HG02678 (cell line): Measurements from ENCODE around the gene POC1A.
"Not testable (repeated sequence)": the region's sequence is repeated elsewhere in the genome, so short reads cannot be mapped to it uniquely, and the experiment has no call there.

Source experiments
- ATAC-seq: cut with Tn5 transposase; IDR thresholded peaks from one replicate; pipeline ENCODE4 v1.9.1; 2021; ENCODE audit warnings: mild to moderate bottlenecking, moderate library complexity; ENCODE audit not compliant: unreplicated experiment

POC1A gene

DNA sequence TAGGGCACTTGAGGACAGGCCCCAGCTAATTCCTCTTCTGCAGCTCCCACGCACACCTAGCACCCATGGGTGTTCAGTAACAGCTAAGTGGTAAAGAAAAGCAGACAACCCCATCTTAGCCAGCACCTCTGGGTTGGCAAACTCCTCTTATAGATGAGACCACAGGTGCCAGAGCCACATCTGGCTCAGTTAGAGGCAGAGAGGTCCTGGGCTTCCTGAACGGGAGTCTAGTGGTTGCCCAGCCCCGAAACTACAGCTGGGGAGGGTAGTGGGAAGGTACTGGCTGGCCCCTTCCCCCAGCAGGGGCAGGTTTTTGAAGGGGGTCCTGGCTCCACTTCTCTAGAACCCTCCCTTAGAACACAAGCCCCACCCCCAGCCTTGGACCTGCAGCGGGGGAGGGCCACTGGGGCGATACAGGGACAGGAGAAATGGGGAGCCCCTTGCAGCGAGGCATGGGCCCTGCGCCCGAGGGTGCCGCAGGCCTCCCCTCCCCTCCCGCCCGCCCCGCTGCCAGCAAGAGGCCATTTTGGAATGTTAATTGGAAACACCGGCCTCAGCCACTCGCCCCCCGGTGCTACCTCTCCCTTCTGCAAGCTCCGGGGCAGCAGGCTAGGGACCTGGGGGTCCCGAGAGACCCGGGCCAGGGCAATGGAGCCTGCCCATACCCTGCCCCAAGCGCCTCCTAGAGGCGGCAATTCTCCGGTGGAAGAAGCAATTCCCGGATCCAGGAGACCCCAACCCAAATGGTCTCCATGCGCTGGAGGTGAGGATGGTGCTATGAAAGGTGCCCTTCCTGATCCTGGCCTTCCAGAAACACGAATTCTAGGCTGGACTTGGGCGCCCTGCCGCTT, 99.3 kb downstream of the POC1A start:
- ATAC-seq: no peak

DNA sequence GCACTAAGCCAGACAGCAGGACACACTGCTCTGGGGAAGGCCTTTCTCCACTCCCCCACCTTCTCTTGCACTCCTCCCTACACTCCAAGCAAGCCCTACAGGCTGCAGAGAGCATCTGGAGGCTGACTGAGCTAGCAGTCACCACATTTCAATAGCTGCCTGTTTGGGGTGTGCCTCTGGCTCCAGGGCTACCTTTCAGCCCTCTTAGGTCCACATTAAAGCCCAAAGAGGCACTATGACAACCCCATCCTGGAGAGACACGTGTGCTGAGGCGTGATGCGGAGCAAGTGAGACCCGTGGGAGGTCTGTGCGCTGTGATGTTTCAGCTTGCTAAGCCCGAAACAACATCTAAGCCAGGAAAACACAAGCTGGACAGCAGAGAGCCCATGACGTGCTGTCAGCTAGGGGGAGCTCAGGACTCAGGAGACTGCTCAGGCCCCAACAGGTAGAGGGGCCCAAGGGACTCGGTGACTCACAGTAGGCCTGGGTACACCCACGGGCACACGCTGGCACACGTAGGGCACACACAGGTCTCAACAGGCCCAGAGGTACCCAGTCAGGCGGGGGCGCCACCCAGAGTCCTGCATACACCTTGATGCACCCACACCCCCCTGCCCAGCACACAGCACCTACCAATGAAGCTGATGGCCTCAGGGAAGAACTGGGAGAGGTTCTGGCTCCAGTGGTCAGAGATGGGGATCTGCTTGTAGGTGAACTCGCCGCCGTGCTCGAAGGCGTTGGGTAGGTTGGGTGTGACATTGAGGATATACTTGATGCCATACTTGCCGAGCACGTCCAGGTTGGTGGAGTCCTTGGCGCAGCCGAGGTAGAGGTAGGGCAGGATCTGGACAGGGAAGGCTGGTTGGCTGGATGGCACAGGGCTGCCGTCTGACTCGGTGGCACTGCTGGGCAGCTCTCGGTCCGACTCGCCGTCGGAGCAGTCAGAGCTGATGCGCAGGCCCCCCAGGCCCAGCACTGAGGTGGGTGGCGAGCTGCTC, 100.6 kb downstream of the POC1A start:
- no peak for ATAC-seq

DNA sequence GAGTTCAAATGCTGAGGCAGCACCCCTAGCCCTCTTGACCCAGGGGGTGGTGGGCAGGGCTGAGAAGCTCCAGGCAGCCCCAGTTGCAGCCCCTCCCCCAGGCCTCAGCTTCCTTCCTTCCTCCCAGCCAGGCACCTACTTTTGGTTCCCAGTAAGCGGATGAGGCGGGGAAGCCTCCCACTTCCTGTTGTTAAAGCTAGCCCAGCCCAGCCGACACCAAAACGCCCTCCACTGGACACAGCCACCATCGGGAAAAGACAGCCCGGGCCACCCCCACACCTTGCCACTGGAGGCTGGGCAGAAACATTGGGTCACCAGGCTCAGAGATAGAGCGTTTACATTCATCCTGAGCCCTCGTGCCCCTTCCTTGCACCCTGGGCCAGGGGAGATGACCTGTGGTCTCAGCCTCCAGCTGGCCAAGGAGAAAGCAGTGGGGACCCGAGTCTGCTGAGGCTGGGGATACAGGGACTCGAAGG, 101.4 kb downstream of the POC1A start:
- ATAC-seq: no peak

DNA sequence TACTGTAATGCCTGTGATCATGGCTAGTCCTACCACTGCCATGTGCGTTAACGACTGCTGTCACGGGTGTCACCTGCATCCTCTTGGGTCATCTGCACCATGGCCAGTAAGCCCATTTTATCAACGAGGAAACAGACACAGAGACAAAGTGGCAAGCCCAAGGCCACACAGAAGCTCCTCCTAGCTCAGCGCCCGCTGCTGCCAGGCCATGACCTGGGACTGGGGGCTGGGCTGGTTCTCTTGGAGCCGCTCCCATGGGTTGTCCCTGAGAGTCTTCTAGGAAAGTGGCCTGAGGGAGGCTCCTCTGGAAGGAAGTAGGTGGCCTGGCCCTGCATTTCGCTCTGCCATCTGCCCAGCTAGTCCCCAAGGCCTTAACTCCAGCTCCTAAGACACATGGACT, 102.8 kb downstream of the POC1A start:
- no peak for ATAC-seq

DNA sequence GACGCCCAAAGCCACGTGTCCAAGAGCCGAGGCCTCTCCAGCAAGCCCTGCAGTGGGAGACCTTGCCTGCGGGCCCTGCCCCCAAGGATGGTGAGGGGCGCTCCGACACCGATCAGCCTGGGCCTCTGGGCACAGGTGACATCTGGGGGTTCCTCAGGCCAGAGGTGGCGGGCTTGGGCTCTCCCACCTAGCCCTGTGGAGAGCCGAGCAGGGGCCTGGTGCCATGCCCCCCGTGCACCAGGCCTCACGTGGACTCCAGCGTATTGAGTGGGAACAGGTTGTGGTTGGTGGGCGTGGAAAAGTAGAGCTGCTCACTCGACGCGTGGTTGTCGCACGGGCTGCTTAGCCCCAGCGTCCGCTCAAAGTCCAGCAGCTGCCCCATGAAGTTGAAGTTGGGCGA, 103.7 kb downstream of the POC1A start:
- ATAC-seq: no peak

DNA sequence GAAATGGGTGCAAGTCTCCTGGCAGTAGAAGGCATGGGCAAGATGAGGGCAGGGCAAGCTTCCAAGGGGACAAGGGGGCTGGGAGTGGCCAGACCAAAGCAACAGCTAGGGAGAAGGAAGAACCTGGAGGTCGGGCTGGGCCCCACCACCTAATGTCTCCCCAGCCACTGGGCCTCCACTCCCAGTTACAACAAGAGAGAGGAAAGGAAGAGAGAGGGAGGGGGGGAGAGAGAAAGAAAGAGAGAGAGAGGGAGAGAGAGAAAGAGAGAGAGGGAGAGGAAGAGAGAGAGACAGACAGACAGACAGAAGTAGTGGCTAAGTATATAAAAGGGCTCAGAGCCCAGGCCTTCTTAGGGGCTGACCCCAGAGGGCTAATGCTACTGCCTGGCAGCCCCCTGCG, 104.7 kb downstream of the POC1A start:
- no peak for ATAC-seq

DNA sequence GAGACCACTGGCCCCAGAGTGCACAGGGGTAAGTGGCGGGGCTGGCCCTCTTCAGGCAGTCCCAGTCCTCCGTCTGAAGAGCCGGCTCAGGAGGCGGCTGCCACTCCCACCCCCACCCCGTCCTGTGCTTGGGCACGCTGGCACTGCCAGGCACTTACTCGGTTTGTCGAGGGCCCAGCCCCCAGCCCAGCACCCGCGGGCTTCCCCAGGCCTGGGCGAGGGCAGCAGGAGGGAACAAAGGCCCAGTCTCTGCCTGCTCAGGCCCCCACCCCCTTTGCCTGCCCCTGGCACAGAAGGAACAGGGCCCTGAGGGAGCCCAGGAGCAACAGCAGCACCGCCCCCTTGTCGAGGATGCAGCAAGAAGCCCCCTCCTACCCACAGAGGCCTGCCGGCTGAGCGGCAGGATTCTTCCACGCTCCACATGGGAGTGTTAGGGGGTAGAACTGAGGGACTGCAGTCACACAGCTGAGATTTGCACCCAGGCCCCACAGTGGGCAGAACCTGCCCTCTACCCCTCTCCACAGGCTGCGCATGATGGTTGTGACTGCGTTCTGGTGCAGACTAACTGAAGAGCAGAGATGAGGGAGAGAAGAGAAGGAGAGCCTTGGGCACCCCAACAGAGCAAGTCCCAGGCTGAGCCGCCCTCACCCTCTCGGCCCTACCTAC, 106.8 kb downstream of the POC1A start:
- no peak for ATAC-seq

DNA sequence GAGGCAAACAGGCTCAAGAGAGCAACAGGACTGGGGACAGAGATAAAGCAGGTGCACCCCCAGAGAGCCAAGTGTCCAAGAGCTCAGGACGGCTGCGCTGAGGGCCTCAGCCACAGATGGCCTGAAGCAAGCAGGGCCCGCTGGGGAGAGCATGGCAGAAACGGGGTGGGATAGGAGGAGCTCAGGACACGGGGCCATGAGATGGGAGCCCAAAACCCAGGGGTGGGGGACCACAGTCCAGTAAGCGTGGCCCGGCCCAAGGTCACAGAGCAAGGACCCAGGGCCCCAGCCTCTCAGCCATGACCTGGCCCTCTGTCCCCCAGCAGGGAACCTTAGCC, 107.4 kb downstream of the POC1A start:
- ATAC-seq: no peak

DNA sequence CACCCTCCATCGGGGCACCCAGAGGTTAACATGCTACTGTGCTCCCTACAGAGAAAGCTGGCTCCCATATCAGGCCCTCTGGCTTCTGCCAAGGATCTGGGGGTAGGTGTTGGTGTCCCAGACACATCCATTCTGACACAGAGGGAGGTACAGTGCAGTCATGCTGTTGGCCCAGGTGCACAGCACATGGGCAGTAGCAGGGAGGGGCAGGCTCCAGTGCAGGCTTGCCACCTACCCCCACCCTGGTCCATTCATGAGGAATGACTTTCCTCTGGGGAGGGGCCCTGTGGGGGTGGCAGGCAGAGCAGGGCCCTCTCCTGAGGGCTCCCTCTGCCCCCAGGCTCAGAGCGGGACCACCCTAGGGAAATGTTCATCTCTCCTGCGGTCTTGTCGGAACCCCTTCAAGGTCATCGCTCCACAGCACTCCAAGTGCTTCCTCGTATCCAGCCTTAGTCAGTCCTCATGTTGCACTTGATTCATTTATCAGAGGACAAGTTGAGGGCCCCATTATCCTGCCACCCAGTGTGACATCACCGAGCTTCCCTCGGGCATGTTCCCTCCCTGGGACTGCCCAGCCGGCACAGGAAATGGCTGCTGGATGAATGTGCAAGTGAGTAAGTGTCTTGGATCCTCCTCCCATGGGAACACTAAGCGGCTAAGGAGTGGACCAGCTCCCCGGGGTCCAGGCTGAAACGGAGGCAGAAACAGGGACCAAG, 107.9 kb downstream of the POC1A start:
- ATAC-seq: no peak

DNA sequence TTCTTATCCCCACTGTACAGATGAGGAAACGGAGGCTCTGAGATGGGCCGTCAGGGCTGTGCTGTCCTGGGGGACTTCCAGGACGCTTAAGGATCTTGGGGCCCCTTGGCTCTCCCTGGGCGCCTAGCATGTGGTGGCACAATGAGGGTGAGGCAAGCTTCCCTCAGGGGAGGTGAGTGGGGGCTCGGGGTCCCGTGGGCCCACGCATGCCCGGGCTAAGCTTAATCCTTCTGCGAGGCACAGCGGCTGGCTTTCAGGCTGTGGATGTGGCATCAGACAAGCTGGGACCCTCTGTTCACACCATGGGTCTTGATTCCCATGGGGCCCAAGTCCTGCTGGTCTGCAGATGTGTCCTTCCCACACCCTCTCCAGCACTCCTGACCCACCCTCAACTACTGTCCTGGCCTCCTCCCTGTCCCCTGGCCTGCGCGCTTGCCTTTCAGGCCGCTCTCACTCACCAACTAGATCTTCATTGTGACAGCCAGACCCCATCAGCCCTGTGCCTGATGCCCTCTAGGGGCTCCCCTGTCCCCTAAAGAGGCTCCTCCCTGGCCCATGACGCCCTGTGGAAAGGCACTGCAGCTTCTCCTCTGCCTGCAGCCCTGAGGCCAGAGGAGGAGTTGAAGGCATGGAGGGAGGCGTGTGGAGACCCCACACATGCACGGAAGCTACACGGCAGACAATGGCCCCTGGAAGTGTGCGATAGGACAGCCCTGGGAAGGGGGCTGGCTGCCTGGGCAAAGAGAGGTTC, 109.2 kb downstream of the POC1A start:
- no peak for ATAC-seq

DNA sequence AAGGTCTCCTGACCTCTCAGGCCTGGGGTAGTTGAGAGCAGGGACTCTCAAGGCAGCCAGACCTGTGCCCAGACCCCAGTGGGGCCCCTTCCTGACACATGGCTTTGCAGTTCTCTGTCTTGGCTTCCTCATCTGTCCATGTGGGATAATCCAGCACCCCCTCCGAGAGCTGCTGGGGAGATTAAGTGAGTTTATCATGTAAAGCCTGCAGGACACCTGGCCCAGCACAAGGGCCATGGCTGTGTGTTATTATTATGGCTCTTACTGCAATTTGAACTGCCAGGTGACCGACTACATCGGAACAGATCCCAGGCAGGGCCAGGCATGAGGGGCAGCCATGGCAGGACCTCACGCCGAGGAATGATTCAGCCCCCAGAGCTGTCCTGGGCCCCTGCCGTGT, 110.5 kb downstream of the POC1A start:
- no peak for ATAC-seq

DNA sequence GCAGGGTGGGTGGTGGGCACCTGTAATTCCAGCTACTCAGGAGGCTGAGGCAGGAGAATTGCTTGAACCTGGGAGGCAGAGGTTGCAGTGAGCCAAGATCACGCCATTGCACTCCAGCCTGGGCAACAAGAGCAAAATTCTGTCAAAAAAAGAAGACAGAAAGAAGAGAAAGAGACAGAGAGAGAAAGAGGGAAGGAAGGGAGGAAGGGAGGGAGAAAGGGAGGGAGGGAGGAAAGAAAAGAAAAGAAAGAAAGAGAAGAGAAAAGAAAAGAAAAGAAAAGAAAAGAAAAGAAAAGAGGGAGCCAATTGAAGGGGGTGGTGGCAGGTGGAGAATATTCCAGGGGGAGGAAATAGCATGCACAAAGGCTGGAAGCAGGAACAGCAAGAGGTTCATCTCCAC, 111.2 kb downstream of the POC1A start:
- not testable (repeated sequence) for ATAC-seq

DNA sequence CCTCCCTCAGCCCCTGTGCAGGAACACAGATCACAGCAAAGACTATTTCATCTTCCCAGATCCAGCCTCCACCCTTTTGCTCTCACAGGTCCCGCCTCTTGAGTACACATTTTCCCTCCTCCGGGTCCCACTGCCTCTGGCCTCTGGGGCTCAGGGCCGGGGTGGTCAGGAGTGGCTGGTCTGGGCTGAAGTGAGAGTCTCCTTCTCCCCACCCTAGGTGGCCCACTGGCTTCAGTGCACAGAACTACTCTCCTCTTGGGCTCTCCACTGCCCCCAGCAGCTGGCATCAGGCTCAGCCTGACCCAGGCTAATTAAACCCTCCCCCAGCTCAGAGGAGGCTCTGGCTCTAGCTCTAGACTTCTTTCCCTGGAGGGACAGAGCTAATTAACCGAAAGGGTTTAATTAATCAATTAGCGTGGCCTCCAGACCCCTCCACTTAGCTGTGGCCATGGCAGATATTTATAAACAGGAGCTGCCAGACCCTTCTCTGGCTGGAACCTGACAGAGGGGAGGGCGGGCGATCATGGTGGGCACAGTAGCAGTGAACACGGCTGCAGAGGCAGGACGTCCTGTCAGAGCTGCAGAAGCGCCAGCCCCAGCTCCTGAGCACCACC, 113.0 kb downstream of the POC1A start:
- no peak for ATAC-seq

DNA sequence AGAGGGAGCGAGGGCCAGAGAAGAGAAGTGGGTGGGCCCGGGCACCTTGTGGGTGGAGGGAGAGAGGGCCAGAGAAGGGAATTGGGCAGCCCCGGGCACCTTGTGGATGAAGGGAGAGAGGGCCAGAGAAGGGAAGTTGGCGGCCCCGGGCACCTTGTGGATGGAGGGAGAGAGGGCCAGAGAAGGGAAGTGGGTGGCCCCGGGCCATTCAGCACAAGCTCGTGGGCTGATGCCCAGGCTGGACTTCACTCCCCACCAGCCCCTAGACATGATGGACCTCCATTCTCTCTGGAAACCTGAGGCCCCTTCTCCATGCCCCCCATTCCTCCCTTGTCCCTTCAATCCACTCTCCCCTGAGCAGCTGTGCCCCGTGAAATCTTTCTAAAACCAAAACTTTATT, 113.6 kb downstream of the POC1A start:
- no peak for ATAC-seq

DNA sequence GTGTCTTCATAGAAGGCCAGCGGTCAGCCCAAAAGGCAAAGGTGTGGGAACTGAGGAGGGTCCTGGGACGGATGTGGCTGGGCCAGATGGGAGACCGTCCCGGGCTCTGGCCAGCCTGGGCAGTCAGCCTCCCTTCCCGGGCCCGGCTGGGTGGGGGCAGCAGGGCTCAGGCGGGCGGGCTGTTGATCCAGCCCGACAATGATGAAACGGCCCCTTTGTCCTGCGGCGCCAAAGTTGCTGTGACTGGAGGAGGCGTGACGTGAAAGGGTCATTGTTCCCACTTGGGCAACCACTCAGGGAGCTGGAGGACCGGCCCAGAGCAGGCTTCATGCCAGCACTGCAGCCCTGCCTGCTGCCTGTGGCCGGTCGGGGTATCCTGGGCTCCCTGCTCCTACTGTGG, 114.4 kb downstream of the POC1A start:
- no peak for ATAC-seq

DNA sequence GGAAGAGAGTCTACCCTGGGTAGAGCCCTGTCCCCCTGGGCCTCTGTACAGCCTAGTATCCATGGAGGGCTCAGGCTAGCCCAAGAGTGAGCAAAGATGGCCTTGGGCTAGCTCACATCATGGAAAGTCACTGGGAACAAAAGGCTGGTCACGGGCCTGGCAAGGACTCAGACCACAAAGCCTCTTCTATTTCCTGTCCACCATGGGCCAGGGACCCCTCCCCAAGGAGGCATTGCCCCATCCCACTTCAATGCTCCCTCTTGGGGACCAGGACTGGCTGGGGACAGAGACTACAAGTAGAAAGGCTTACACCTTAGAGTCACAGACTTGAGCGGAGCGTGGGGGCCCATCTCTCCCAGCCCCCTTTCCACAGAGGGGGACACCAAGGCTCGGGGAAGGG, 114.8 kb downstream of the POC1A start:
- no peak for ATAC-seq

DNA sequence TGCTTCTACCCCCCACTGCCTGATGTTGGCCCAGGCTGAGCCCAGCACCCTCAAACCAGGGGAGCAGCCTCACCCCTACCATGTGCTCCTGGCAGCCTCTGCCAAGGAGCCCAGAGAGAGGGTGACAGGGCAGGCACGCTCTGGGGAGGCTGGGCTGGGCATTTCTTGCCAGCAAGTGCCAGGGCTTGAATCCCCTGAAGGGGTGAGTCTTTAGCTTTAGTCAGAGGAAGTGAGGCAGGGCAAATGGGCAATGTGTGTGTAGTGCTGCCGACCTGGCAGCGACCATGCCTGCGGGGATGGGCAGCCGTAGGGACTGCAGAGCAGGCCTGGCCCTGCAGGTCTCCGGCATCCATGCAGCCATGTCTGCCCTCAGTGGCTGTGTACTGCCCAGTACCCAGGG, 116.0 kb downstream of the POC1A start:
- no peak for ATAC-seq

DNA sequence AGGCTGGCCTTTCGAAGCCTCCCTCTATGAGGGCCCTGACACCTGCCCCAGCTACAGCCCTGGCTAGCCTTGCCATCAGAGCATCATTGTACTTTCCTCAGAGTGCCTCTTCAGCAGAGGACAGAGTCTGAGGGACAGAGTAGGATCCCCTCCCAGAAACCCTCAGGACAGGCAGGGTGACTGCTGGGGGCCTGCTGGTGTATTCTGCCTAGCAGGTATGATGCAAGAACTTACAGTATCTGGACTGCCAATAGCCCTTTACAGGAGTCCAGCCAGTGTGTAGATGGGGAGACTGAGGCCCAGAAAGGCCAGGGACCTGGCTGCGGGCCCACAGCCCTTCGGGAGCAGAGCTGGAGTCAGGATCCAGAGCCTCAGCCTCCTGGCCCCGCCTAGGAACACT, 116.9 kb downstream of the POC1A start:
- ATAC-seq: no peak

DNA sequence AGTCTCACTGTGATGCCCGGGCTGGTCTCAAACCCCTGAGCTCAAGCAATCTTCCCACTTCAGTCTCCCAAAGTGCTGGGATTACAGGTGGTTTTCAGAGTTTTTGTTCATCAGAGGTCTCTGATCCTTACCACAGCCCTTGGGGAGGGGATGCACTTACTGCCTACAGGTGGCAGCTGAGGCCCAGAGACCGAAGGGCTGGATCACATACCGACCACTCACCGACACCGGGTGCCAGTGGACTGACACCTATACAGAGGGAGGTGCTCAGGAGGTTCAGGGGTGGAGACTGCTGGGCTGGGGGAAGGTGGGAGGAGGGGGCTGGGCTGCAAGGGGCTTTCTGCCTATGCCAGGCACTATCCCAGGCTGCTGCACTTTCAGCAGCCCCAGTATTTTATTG, 117.4 kb downstream of the POC1A start:
- no peak for ATAC-seq
